Natural killer cell (primary cell): Measurements from ENCODE around the gene TYROBP. TPM values are rescaled to one million over a fixed set of nuclear protein-coding genes. Genes with fewer than 3 reads are reported as not detected.
A peak's percentile ranks its signal among the peaks of the same experiment; 100 is the strongest.

Source experiments
- ATAC-seq, 3 donors: fragments of 150-1000 bp in 2 of 3; fragments of 200-7000 bp in 1 of 3; cut with Tn5 transposase; 1 replicate in 1 of 3; 2 replicates in 2 of 3; pipeline ENCODE4 v1.10.0; 2021; ENCODE audit warnings: mild to moderate bottlenecking in 2 of 3, moderate library complexity in 2 of 3
- DNase-seq, 2 donors: peaks; one replicate each; pipeline versions ENCODE4 v3.0.0 to v3.0.0-alpha.2; 2013 to 2021; ENCODE audit warnings: mixed read lengths in 1 of 2
- H3K27ac ChIP-seq: one replicate; pipeline ENCODE4 v1.5.1; 2013; ENCODE audit warnings: mild to moderate bottlenecking, low read length
- H3K27me3 ChIP-seq: one replicate; pipeline ENCODE4 v1.6.1; 2013; ENCODE audit warnings: low read length; ENCODE audit not compliant: control insufficient read depth, insufficient read depth
- H3K36me3 ChIP-seq: one replicate; pipeline ENCODE4 v1.6.1; 2013; ENCODE audit warnings: low read length; ENCODE audit not compliant: control insufficient read depth, insufficient read depth
- H3K4me1 ChIP-seq: one replicate; pipeline ENCODE4 v1.6.1; 2013; ENCODE audit warnings: low read length; ENCODE audit not compliant: control insufficient read depth, insufficient read depth
- H3K4me3 ChIP-seq: one replicate; pipeline ENCODE4 v1.5.1; 2013; ENCODE audit warnings: low read length
- H3K9me3 ChIP-seq: one replicate; pipeline ENCODE4 v1.6.1; 2013; ENCODE audit warnings: low read length; ENCODE audit not compliant: control insufficient read depth, insufficient read depth
- H3K27ac Mint-ChIP-seq, 2 donors: one replicate each; pipeline ENCODE4 v1.8.0; 2022; ENCODE audit warnings: mild to moderate bottlenecking in 2 of 2, mixed read lengths in 2 of 2, moderate library complexity in 1 of 2
- H3K27me3 Mint-ChIP-seq, 2 donors: one replicate each; pipeline ENCODE4 v1.8.0; 2022; ENCODE audit warnings: low read depth in 2 of 2, mixed read lengths in 2 of 2
- H3K36me3 Mint-ChIP-seq: one replicate; pipeline ENCODE4 v1.8.0; 2022; ENCODE audit warnings: mixed read lengths
- H3K4me1 Mint-ChIP-seq, 2 donors: one replicate each; pipeline ENCODE4 v1.8.0; 2022; ENCODE audit warnings: mixed read lengths in 2 of 2
- H3K4me3 Mint-ChIP-seq: one replicate; pipeline ENCODE4 v1.8.0; 2022; ENCODE audit warnings: mild to moderate bottlenecking, moderate library complexity, mixed read lengths
- H3K9me3 Mint-ChIP-seq, 2 donors: one replicate each; pipeline ENCODE4 v1.8.0; 2022; ENCODE audit warnings: mixed read lengths in 2 of 2
- WGBS: methylation state at CpG from one replicate; pipeline ENCODE4 v1.1.7; 2013; ENCODE audit warnings: missing lambda C conversion rate; ENCODE audit not compliant: insufficient coverage; 5-methylcytosine and 5-hydroxymethylcytosine counted together
- intact Hi-C: fragments of 100-400 bp; cut with micrococcal nuclease; formaldehyde crosslinking; loops from one replicate; pipeline ENCODE4 v1.14.2; 2022
- total RNA-seq, 4 donors: library from RNA; stranded (reverse); fragments of 120-200 nt in 1 of 4; gene quantifications; one replicate each; pipeline versions ENCODE4 v1.2.3 to v1.2.4, GENCODE V29; 2013 to 2022
- TF ChIP-seq, protein P1 (sequence below): fragments of 200-600 bp; IDR thresholded peaks from one replicate; pipeline ENCODE4 v1.8.0; 2022; ENCODE audit warnings: antibody characterized with exemption

Gene TYROBP
- total RNA-seq, 3 donors from 2014 or later (not counting 1 experiment from before 2014, with no cell fraction given) = 439 to 494 (median 469) TPM

DNA sequence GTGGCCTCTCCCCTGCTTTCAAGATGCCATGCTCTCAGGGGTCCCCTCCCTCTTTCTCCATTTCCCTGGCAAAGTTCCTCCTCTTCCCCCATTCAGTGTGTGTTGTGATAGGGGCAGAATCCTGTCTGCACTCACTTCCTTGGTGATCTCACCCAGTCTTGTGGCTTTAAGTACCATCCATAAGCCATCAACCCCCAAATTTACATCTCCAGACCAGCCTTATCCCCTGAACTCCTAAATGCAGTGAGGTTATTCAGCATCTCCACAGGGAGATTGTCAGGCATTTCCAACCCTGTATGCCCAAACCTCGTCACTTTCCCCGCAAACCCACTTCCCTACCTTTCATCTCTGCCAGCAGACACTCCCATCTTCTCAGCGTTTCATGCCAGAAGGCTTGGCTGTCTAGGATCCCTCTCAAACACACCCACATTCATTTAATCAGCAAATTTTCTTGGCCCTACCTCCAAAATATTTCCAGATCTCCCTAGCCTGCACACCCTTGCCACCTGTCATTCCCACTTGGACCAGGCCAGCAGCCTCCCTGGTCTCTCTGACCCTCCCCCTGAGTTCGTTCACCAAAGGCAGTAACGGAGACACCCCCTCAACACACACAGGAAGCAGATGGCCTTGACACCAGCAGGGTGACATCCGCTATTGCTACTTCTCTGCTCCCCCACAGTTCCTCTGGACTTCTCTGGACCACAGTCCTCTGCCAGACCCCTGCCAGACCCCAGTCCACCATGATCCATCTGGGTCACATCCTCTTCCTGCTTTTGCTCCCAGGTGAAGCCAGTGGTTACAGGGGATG lies 6.0 kb downstream of the TYROBP start, which contains the start of gene HCST:
HCST (plus strand) TSS at position 676 of the 808 bp plus-strand sequence; CDS start at position 741, 65 bp downstream.
- Histone ChIP-seq H3K27ac (peak within 1 kb of the TSS; percentile 97), H3K4me3 (peak within 1 kb of the TSS; percentile 74), H3K4me1 (peaks cover 88% of the 10 kb centered on the region), H3K36me3 (peaks cover 18% of the 10 kb centered on the region), H3K27me3 (no peaks in the 10 kb centered on the region), H3K9me3 (no peaks in the 10 kb centered on the region)
- DNase-seq (peak; percentile 53 to 80), ATAC-seq (peak; percentile 30 to 41 (median 39))
- 0% methylated on average over 6 of the region's 6 CpGs for WGBS
- Mint-ChIP-seq H3K36me3 (no peaks in the 10 kb centered on the region), H3K4me3 (peak within 1 kb of the TSS; percentile 92), H3K27ac (peak within 1 kb of the TSS; percentile 90 to 97), H3K27me3 (no peaks in the 10 kb centered on the region), H3K4me1 (peaks cover 53 to 82% of the 10 kb centered on the region in 2 donors), H3K9me3 (no peaks in the 10 kb centered on the region)
- intact Hi-C loops = loop anchor here (2.0 to 10.0 kb wide), 2 partner anchors 19 to 157 kb away; partner anchors contain the start of genes IGFLR1, LIN37, PSENEN and U2AF1L4
- TF ChIP-seq, protein P1, sequence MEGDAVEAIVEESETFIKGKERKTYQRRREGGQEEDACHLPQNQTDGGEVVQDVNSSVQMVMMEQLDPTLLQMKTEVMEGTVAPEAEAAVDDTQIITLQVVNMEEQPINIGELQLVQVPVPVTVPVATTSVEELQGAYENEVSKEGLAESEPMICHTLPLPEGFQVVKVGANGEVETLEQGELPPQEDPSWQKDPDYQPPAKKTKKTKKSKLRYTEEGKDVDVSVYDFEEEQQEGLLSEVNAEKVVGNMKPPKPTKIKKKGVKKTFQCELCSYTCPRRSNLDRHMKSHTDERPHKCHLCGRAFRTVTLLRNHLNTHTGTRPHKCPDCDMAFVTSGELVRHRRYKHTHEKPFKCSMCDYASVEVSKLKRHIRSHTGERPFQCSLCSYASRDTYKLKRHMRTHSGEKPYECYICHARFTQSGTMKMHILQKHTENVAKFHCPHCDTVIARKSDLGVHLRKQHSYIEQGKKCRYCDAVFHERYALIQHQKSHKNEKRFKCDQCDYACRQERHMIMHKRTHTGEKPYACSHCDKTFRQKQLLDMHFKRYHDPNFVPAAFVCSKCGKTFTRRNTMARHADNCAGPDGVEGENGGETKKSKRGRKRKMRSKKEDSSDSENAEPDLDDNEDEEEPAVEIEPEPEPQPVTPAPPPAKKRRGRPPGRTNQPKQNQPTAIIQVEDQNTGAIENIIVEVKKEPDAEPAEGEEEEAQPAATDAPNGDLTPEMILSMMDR = no peak

- peak overlapping the region; percentile 90 to 97 for H3K27ac Mint-ChIP-seq
- H3K27me3 ChIP-seq = no peaks in the 10 kb centered on the region
- H3K4me3 ChIP-seq = peak overlapping the region; percentile 74
- H3K4me1 Mint-ChIP-seq = peaks cover 45 to 74% of the 10 kb centered on the region in 2 donors
- no peaks in the 10 kb centered on the region for H3K36me3 Mint-ChIP-seq
- H3K4me1 ChIP-seq = peaks cover 88% of the 10 kb centered on the region
- no peaks in the 10 kb centered on the region for H3K27me3 Mint-ChIP-seq
- TF ChIP-seq, protein P1 = no peak
- 53% methylated on average over 1 of the region's 2 CpGs for WGBS
- H3K27ac ChIP-seq = peak overlapping the region; percentile 97
- no peak for ATAC-seq
- H3K9me3 Mint-ChIP-seq = no peaks in the 10 kb centered on the region
- DNase-seq = no peak
- peak overlapping the region; percentile 92 for H3K4me3 Mint-ChIP-seq
- no peaks in the 10 kb centered on the region for H3K9me3 ChIP-seq
- H3K36me3 ChIP-seq = peaks cover 25% of the 10 kb centered on the region
- intact Hi-C loops = loop anchor here (10.0 kb wide), 1 partner anchor 156 kb away; the partner anchor contains the start of genes IGFLR1, LIN37, PSENEN and U2AF1L4
These were observed 6.9 kb downstream of the TYROBP start for GRCh38 chr19:35901055-35901644.

GRCh38 chr19:35899547-35900214 lies 8.4 kb downstream of the TYROBP start:
- H3K4me1 ChIP-seq = peaks cover 74% of the 10 kb centered on the region

More at GRCh38 chr19:35899547-35900214, 8.4 kb downstream of the TYROBP start:
- H3K27ac ChIP-seq = peak overlapping the region; percentile 97
- peak overlapping the region; percentile 74 for H3K4me3 ChIP-seq
- Mint-ChIP-seq H3K27me3 (no peaks in the 10 kb centered on the region), H3K27ac (peak overlapping the region; percentile 90 to 97), H3K4me1 (peaks cover 43 to 74% of the 10 kb centered on the region in 2 donors), H3K4me3 (peak overlapping the region; percentile 92), H3K36me3 (no peaks in the 10 kb centered on the region), H3K9me3 (no peaks in the 10 kb centered on the region)
- peaks cover 31% of the 10 kb centered on the region for H3K36me3 ChIP-seq
- H3K27me3 ChIP-seq = no peaks in the 10 kb centered on the region
- ATAC-seq = peak; percentile 50 to 75 (median 59)
- H3K9me3 ChIP-seq = no peaks in the 10 kb centered on the region
- DNase-seq = peak; percentile 84 to 97
- 0% methylated on average over 34 of the region's 43 CpGs for WGBS
- TF ChIP-seq, protein P1 = no peak
- intact Hi-C loops = loop anchor here (10.0 kb wide), 1 partner anchor 155 kb away; the partner anchor contains the start of genes IGFLR1, LIN37, PSENEN and U2AF1L4
